ENCODE results near the gene CAPN2.

DNA sequence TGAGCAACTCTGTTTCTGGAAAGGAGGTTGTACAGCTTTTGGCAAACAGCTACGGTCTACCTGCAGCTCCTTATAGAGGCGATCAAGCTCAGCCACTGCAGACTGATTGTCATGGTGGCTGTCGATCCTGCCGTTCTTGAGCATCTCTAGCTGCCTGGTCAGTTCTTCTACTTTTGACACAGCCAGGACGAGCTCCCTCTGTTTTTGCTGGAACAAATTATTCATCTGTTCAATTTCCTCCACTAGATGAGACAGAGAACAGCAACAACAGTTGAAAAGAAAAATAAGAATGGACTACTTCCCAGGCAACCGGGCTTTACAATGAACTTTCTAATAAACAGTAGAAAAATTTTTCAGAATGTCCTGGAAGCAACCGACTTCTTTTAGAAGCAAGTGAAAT is 90.9 kb downstream of the CAPN2 start:
- no peak for TF ChIP-seq EZH2phosphoT487 (IDR thresholded peaks at IDR 0.05; ENCODE audit: low read depth)
- TF ChIP-seq, protein P1, sequence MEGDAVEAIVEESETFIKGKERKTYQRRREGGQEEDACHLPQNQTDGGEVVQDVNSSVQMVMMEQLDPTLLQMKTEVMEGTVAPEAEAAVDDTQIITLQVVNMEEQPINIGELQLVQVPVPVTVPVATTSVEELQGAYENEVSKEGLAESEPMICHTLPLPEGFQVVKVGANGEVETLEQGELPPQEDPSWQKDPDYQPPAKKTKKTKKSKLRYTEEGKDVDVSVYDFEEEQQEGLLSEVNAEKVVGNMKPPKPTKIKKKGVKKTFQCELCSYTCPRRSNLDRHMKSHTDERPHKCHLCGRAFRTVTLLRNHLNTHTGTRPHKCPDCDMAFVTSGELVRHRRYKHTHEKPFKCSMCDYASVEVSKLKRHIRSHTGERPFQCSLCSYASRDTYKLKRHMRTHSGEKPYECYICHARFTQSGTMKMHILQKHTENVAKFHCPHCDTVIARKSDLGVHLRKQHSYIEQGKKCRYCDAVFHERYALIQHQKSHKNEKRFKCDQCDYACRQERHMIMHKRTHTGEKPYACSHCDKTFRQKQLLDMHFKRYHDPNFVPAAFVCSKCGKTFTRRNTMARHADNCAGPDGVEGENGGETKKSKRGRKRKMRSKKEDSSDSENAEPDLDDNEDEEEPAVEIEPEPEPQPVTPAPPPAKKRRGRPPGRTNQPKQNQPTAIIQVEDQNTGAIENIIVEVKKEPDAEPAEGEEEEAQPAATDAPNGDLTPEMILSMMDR (IDR thresholded peaks at IDR 0.05; ENCODE audit: low read depth, low read length): no peak
